BLaER1 treated with 17β-estradiol and CSF1 and Interleukin-3, amounts not matched to agents 10 nM and 100 nM (cell line): Measurements from ENCODE around the gene ADK.
"Not testable (repeated sequence)": the region's sequence is repeated elsewhere in the genome, so short reads cannot be mapped to it uniquely, and the experiment has no call there.

Source experiments
- H3K27ac ChIP-seq, 11 experiments: shearing (Covaris generic); formaldehyde crosslinking; 2 replicates each; pipeline ENCODE4 v1.8.1; 2022
- H3K27me3 ChIP-seq, 11 experiments: shearing (Covaris generic); formaldehyde crosslinking; 2 replicates each; pipeline ENCODE4 v1.8.1; 2022
- H3K36me3 ChIP-seq, 11 experiments: shearing (Covaris generic); formaldehyde crosslinking; 2 replicates each; pipeline ENCODE4 v1.8.1; 2022
- H3K4me1 ChIP-seq, 10 experiments: shearing (Covaris generic); formaldehyde crosslinking; 2 replicates each; pipeline ENCODE4 v1.8.1; 2022
- H3K4me2 ChIP-seq, 11 experiments: shearing (Covaris generic); formaldehyde crosslinking; 2 replicates each; pipeline ENCODE4 v1.8.1; 2022
- H3K4me3 ChIP-seq, 10 experiments: shearing (Covaris generic); formaldehyde crosslinking; 2 replicates each; pipeline ENCODE4 v1.8.1; 2022
- H3K9ac ChIP-seq, 11 experiments: shearing (Covaris generic); formaldehyde crosslinking; 2 replicates each; pipeline ENCODE4 v1.8.1; 2022
- H3K9me3 ChIP-seq, 11 experiments: shearing (Covaris generic); formaldehyde crosslinking; replicated peaks in 1 of 11; 2 replicates each; pipeline ENCODE4 v1.8.1; 2022
- H4K20me1 ChIP-seq, 11 experiments: shearing (Covaris generic); formaldehyde crosslinking; 2 replicates each; pipeline ENCODE4 v1.8.1; 2022
- Cebpa-rat ChIP-seq, 11 experiments: shearing (Covaris generic); IDR thresholded peaks; 2 replicates each; pipeline ENCODE4 v1.8.1; 2022

The ADK gene

DNA sequence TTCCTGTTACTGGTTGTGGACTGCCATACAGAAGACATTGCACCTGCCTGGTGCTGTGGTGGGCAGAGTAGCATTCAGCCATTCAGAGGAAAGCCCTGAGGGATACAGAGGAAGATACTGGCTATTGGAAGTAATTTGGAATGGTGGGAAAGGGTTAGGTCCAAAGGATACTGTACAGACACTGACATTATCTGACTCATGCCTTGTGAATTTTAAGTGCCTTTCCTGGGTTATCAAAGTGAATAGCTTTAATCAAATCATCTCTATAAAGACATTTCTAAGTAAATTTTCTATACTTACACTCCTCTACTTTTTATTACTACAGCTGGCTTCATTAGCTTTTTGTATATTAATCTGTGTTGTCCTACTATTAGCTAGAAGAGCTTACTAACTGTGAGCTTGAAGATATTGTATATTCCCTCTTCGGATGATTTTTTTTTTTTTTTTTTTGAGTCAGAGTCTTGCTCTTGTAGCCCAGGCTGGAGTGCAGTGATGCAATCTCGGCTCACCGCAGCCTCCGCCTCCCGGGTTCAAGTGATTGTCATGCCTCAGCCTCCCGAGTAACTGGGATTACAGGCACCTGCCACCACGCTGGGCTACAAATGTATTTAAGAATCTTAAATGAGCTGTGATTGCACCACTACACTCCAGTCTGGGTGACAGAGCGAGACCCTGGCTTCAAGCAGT is 186.5 kb downstream of the ADK start:
- Histone ChIP-seq H3K27me3 (no peaks in the 10 kb centered on the region), H3K4me2 (no peak overlapping the region), H3K9me3 (peaks cover 3 to 18% (median 11%) of the 10 kb centered on the region in 11 experiments; a peak in 19 of 22 replicates), H3K4me1 (peaks cover 0 to 14% (median 0%) of the 10 kb centered on the region in 10 experiments; a peak in 8 of 20 replicates), H3K27ac (no peak overlapping the region), H4K20me1 (peaks cover 0 to 11% (median 0%) of the 10 kb centered on the region in 11 experiments; a peak in 1 of 22 replicates), H3K36me3 (peaks cover 4 to 46% (median 13%) of the 10 kb centered on the region in 11 experiments; a peak in 16 of 22 replicates), H3K9ac (no peak overlapping the region), H3K4me3 (no peak overlapping the region)
- no peak for TF ChIP-seq Cebpa-rat (IDR thresholded peaks at IDR 0.05)

- Histone ChIP-seq H3K4me3 (no peak overlapping the region), H3K4me2 (no peak overlapping the region), H3K4me1 (no peaks in the 10 kb centered on the region), H3K36me3 (peaks cover 27 to 77% (median 52%) of the 10 kb centered on the region in 11 experiments), H3K27me3 (no peaks in the 10 kb centered on the region), H3K27ac (no peak overlapping the region), H4K20me1 (no peaks in the 10 kb centered on the region), H3K9ac (no peak overlapping the region), H3K9me3 (peaks cover 32 to 50% (median 42%) of the 10 kb centered on the region in 11 experiments)
- no peak for TF ChIP-seq Cebpa-rat (IDR thresholded peaks at IDR 0.05)
Observed at GRCh38 chr10:74342991-74343390, 192.0 kb downstream of the ADK start.

DNA sequence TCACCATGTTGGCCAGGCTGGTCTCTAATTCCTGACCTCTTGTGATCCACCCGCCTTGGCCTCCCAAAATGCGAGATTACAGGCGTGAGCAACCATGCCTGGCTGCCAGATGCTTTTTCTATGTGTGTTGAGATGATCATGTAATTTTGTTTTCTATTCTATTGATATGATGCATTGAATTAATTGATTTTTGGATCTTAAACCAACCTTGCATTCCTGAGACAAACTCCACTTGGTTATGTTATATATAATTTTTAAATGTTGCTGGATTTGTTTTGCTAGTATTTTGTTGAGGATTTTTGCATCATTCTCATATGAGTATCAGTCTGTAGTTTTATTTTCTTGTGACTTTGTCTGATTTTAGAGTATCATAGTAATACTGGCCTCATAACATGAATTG is 192.8 kb downstream of the ADK start:
- Histone ChIP-seq H3K27ac (no peak overlapping the region), H3K4me2 (no peak overlapping the region), H3K9me3 (peaks cover 36 to 56% (median 46%) of the 10 kb centered on the region in 11 experiments), H3K4me1 (no peaks in the 10 kb centered on the region), H3K4me3 (0 out of 20 replicates have a peak overlapping the region, but pooled peaks of 1 of the 10 experiments have one; percentile 25), H3K36me3 (peaks cover 32 to 79% (median 57%) of the 10 kb centered on the region in 11 experiments), H3K27me3 (no peaks in the 10 kb centered on the region), H3K9ac (no peak overlapping the region), H4K20me1 (no peaks in the 10 kb centered on the region)
- no peak for TF ChIP-seq Cebpa-rat (IDR thresholded peaks at IDR 0.05)

DNA sequence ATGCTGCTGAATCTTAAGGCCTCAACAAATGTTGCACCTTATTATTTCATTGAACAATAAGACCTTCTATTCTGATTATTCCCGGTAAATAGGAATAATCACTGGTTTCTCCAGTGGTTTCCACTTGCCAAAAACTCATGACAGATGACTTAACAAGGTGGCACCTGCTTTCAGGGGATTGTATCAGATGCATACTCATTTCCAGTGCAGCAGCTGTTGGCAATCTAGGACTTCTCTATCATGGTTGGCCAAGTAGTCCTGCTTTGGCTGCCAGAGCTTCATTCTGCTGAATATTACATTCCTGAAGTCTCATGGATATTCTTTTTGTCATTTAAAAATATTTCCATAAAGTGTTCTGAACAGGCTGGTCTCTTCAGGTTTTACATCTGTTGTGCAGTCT is 193.3 kb downstream of the ADK start:
- peaks cover 32 to 79% (median 56%) of the 10 kb centered on the region in 11 experiments for H3K36me3 ChIP-seq

DNA sequence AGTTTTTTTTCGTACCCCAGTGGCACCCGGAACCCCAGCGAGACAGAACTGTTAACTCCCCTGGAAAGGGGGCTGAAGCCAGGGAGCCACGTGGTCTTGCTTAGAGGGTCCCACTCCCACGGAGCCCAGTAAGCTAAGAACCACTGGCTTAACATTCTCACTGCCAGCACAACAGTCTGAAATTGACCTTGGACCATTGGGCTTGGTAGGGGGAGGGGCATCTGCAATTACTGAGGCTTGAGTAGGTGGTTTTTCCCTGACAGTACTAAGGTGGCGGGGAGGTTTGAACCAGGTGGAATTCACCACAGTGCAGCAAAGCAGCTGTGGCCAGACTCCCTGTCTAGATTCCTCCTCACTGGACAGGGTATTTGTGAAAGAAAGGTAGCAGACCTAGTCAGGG is 196.5 kb downstream of the ADK start:
- TF ChIP-seq Cebpa-rat (IDR thresholded peaks at IDR 0.05): no peak
- H3K4me3 ChIP-seq: no peak overlapping the region
- H3K27ac ChIP-seq: no peak overlapping the region
- H3K36me3 ChIP-seq: peaks cover 32 to 70% (median 54%) of the 10 kb centered on the region in 11 experiments
- H3K4me2 ChIP-seq: no peak overlapping the region
- H3K9me3 ChIP-seq: peaks cover 35 to 62% (median 43%) of the 10 kb centered on the region in 11 experiments
- H4K20me1 ChIP-seq: no peaks in the 10 kb centered on the region
- no peaks in the 10 kb centered on the region for H3K4me1 ChIP-seq
- H3K27me3 ChIP-seq: no peaks in the 10 kb centered on the region
- H3K9ac ChIP-seq: no peak overlapping the region

More for the DNA sequence above, 193.3 kb downstream of the ADK start:
- Histone ChIP-seq H3K4me3 (no peak overlapping the region), H4K20me1 (no peaks in the 10 kb centered on the region), H3K9ac (no peak overlapping the region), H3K9me3 (peaks cover 36 to 56% (median 50%) of the 10 kb centered on the region in 11 experiments), H3K4me1 (no peaks in the 10 kb centered on the region), H3K27ac (no peak overlapping the region), H3K27me3 (no peaks in the 10 kb centered on the region), H3K4me2 (no peak overlapping the region)
- no peak for TF ChIP-seq Cebpa-rat (IDR thresholded peaks at IDR 0.05)

- not testable (repeated sequence) for H3K4me1 ChIP-seq, H4K20me1 ChIP-seq, H3K27ac ChIP-seq, H3K27me3 ChIP-seq, H3K9ac ChIP-seq, H3K4me3 ChIP-seq, H3K4me2 ChIP-seq
- Histone ChIP-seq H3K9me3 (peaks cover 5 to 36% (median 20%) of the 10 kb centered on the region in 11 experiments; a peak in 18 of 22 replicates), H3K36me3 (peaks cover 5 to 32% (median 14%) of the 10 kb centered on the region in 11 experiments)
Observed at GRCh38 chr10:74353021-74353420, 202.0 kb downstream of the ADK start.

GRCh38 chr10:74361678-74362077 is 210.7 kb downstream of the ADK start:
- peaks cover 43 to 55% (median 47%) of the 10 kb centered on the region in 11 experiments for H3K9me3 ChIP-seq
- TF ChIP-seq Cebpa-rat (IDR thresholded peaks at IDR 0.05): no peak
- no peaks in the 10 kb centered on the region; a peak in 1 of 22 replicates for H3K27me3 ChIP-seq
- no peak overlapping the region for H3K4me3 ChIP-seq
- peaks cover 0 to 13% (median 8%) of the 10 kb centered on the region in 10 experiments; a peak in 11 of 20 replicates for H3K4me1 ChIP-seq
- H3K27ac ChIP-seq: no peak overlapping the region
- peaks cover 30 to 75% (median 54%) of the 10 kb centered on the region in 11 experiments for H3K36me3 ChIP-seq
- H4K20me1 ChIP-seq: no peaks in the 10 kb centered on the region; a peak in 1 of 22 replicates
- H3K9ac ChIP-seq: no peak overlapping the region
- no peak overlapping the region for H3K4me2 ChIP-seq

DNA sequence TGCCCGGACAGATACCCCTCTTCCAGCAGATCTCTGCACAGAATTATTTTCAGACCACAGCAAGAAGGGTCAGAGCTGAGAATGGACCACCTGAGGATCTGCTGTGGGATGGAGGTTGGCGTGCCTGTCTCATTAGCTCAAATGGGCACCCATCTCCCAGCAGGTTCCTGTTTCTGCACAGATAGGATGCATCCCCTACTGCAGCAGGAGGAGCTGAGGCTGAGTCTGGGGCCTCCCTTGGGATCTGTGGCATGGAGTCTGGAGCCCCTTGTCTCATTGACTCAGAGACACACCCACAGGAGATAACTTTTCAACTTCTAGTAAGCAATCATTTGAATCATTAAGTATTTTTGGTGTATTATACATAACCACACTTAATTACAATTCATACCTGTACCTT is 212.7 kb downstream of the ADK start:
- no peak overlapping the region for H3K4me3 ChIP-seq
- H3K4me1 ChIP-seq: peaks cover 0 to 13% (median 8%) of the 10 kb centered on the region in 10 experiments; a peak in 11 of 20 replicates
- peaks cover 36 to 46% (median 42%) of the 10 kb centered on the region in 11 experiments for H3K9me3 ChIP-seq
- peak overlapping the region in 6 of 11 experiments; percentile 6 to 21 (median 11); a peak in 6 of 22 replicates for H3K4me2 ChIP-seq
- H4K20me1 ChIP-seq: no peaks in the 10 kb centered on the region; a peak in 1 of 22 replicates
- no peak overlapping the region for H3K27ac ChIP-seq
- TF ChIP-seq Cebpa-rat (IDR thresholded peaks at IDR 0.05): no peak
- H3K27me3 ChIP-seq: no peaks in the 10 kb centered on the region; a peak in 1 of 22 replicates
- no peak overlapping the region for H3K9ac ChIP-seq
- H3K36me3 ChIP-seq: peaks cover 30 to 66% (median 49%) of the 10 kb centered on the region in 11 experiments

- Histone ChIP-seq H3K27me3 (no peaks in the 10 kb centered on the region; a peak in 1 of 22 replicates), H4K20me1 (no peaks in the 10 kb centered on the region; a peak in 1 of 22 replicates), H3K4me1 (peaks cover 0 to 13% (median 8%) of the 10 kb centered on the region in 10 experiments; a peak in 11 of 20 replicates), H3K4me3 (no peak overlapping the region), H3K27ac (no peak overlapping the region), H3K36me3 (peaks cover 26 to 59% (median 45%) of the 10 kb centered on the region in 11 experiments), H3K4me2 (no peak overlapping the region), H3K9ac (no peak overlapping the region), H3K9me3 (peaks cover 25 to 32% (median 29%) of the 10 kb centered on the region in 11 experiments)
- no peak for TF ChIP-seq Cebpa-rat (IDR thresholded peaks at IDR 0.05)
Observed at GRCh38 chr10:74365109-74365508, 214.1 kb downstream of the ADK start.
